SK-N-MC (cell line): ENCODE data around the gene PDX1.

ENCODE experiments used
- EZH2 ChIP-seq: fragments of 200-600 bp; sonication (generic); IDR thresholded peaks from one replicate; pipeline ENCODE4 v1.6.1; 2017; ENCODE audit warnings: antibody characterized with exemption
- FOXP2 ChIP-seq: optimal IDR thresholded peaks from 2 replicates; pipeline ENCODE3; 2011; ENCODE audit warnings: mild to moderate bottlenecking, moderate library complexity; ENCODE audit not compliant: insufficient read depth; ENCODE audit errors: extremely low read length, control extremely low read depth
- POLR2AphosphoS5 ChIP-seq: IDR thresholded peaks from 2 replicates; pipeline ENCODE4 v1.6.1; 2012; ENCODE audit warnings: mild to moderate bottlenecking, low read depth, low read length, borderline replicate concordance

DNA sequence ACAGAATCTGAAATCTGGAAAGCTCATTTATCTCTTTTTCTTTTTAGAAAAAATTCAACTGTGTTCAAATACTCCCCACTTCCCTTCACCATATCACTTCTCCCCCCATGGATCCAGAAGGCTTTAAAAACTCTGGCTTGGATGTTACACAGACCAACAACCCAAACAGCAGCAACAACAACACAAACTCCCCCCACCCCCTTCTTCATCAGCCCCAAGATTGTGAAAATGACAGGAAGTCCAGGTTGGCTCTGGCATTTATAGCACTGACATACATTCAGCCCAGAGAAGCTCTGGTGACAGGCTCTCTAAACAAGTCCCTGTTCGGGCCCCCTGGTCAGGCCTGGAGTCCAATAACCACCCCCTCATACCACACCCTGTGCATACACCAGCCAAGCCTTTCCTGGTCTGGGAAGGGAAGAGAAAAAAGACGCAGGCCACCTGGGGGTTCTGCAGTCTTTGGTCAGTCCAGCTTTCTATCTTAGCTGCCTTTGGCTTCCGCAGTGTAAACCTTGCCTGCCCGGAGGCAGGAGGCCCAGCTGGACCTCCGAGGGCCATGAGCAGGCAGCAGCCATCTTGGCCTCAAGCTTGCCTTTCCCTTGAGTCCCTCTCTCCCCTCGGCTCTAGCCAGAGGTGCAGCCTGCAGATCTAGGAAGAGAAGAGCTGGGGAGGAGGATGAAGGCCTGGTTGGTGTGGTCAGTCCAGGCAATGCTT is 42.5 kb downstream of the PDX1 start:
- TF ChIP-seq POLR2AphosphoS5 = no peak
- no peak for TF ChIP-seq EZH2
- no peak for TF ChIP-seq FOXP2
